NCI-H187 (cell line): Measurements from ENCODE around the gene UGT1A1.
"Not testable (repeated sequence)": the region's sequence is repeated elsewhere in the genome, so short reads cannot be mapped to it uniquely, and the experiment has no call there.

ENCODE experiments used
- DNase-seq, 2 experiments: peaks; one replicate each; lab custom pipeline; 2025; lab: John Stamatoyannopoulos, UW

Gene UGT1A1

GRCh38 chr2:233760043-233760442 lies at the start of gene UGT1A1:
UGT1A1 (plus strand) TSS chr2:233760270; CDS start chr2:233760288, 18 bp downstream.
- DNase-seq, result no peak

- DNase-seq, result peak; percentile 4 to 6
These were observed 48.6 kb upstream of the UGT1A1 start for GRCh38 chr2:233711312-233712008.

- DNase-seq, result no peak
These were observed 47.3 kb upstream of the UGT1A1 start, which contains the start of gene UGT1A5 for GRCh38 chr2:233712611-233713261. UGT1A5 (plus strand) TSS chr2:233712907; CDS start chr2:233712992, 85 bp downstream.

- DNase-seq, result no peak
These were observed 46.8 kb upstream of the UGT1A1 start for GRCh38 chr2:233713262-233713615.

GRCh38 chr2:233714121-233714520 lies 45.9 kb upstream of the UGT1A1 start:
- DNase-seq, result no peak

- DNase-seq, result no peak
These were observed 41.5 kb upstream of the UGT1A1 start, which contains the start of gene UGT1A4 for GRCh38 chr2:233718552-233718951. UGT1A4 (plus strand) TSS chr2:233718736; CDS start chr2:233718821, 85 bp downstream.

- no peak for DNase-seq
These were observed 31.3 kb upstream of the UGT1A1 start, which contains the start of gene UGT1A3 for GRCh38 chr2:233728723-233729301. UGT1A3 (plus strand) TSS chr2:233729042; CDS start chr2:233729127, 85 bp downstream.

GRCh38 chr2:233736868-233737653 lies 23.0 kb upstream of the UGT1A1 start:
- not testable (repeated sequence) for DNase-seq

GRCh38 chr2:233740870-233741269 lies 19.2 kb upstream of the UGT1A1 start:
- DNase-seq, result no peak

GRCh38 chr2:233743464-233744259 lies 16.4 kb upstream of the UGT1A1 start:
- DNase-seq, result no peak

GRCh38 chr2:233745073-233745755 lies 14.9 kb upstream of the UGT1A1 start:
- no peak for DNase-seq

- DNase-seq, result not testable (repeated sequence)
These were observed 14.2 kb upstream of the UGT1A1 start for GRCh38 chr2:233745838-233746237.

GRCh38 chr2:233746475-233747282 lies 13.4 kb upstream of the UGT1A1 start:
- no peak for DNase-seq

- DNase-seq, result no peak
These were observed 12.9 kb upstream of the UGT1A1 start for GRCh38 chr2:233747283-233747544.

GRCh38 chr2:233750689-233751088 lies 9.4 kb upstream of the UGT1A1 start:
- not testable (repeated sequence) for DNase-seq

GRCh38 chr2:233751212-233752009 lies 8.7 kb upstream of the UGT1A1 start:
- not testable (repeated sequence) for DNase-seq

- no peak for DNase-seq
These were observed 5.0 kb upstream of the UGT1A1 start for GRCh38 chr2:233754872-233755611.

- DNase-seq, result no peak
These were observed 3.5 kb upstream of the UGT1A1 start for GRCh38 chr2:233756429-233757081.
